Measurements from ENCODE around the gene TBC1D2. TPM values are rescaled to one million over a fixed set of nuclear protein-coding genes. Genes with fewer than 3 reads are reported as not detected.

Gene TBC1D2
- total RNA-seq, 2 experiments from 2014 or later = 3.1 to 5.5 TPM

GRCh38 chr9:98242426-98242825 is 13.0 kb downstream of the TBC1D2 start:
- Histone ChIP-seq H3K9me2 (ENCODE audit: insufficient read depth, low read length) (no peaks in the 10 kb centered on the region), H3K79me2 (ENCODE audit: insufficient read depth, low read depth, low read length) (no peaks in the 10 kb centered on the region), H4K20me1 (ENCODE audit: insufficient read depth, low read length) (no peaks in the 10 kb centered on the region), H3K36me3 (ENCODE audit: insufficient read depth, low read length) (no peaks in the 10 kb centered on the region), H2AFZ (ENCODE audit: low read length) (no peak overlapping the region), H3K4me2 (ENCODE audit: low read length) (no peak overlapping the region), H3K9me3 (ENCODE audit: low read length) (no peaks in the 10 kb centered on the region), H3K4me3 (ENCODE audit: low read depth, low read length, poor library complexity, severe bottlenecking) (no peak overlapping the region), H3K4me1 (ENCODE audit: insufficient read depth, low read length, poor library complexity, severe bottlenecking) (no peaks in the 10 kb centered on the region), H3K27ac (ENCODE audit: low read depth, low read length, poor library complexity, severe bottlenecking) (no peak overlapping the region)
- no peak for TF ChIP-seq EZH2phosphoT487 (IDR thresholded peaks at IDR 0.05; ENCODE audit: borderline replicate concordance, low read depth, low read length)
- TF ChIP-seq CTCF (conservative IDR thresholded peaks at IDR 0.05; ENCODE audit: low read length) = no peak
- no peak for DNase-seq (ENCODE audit: low spot score)
- POLR2A ChIA-PET = interaction anchor here (0.6 to 1.5 kb wide), 3 partner anchors 10 to 550 kb away, joined by 3 to 4 read pairs (median 3); no protein-coding TSS in a partner anchor
- intact Hi-C loops (cut with micrococcal nuclease; ENCODE audit: unreplicated experiment) = no loop called here
- BruUV-seq (replicated peaks) = no TSS peak
- CTCF ChIA-PET (ENCODE audit: unreplicated experiment) = interaction anchor here (0.8 kb wide), 1 partner anchor 10 kb away, joined by 4 read pairs; no protein-coding TSS in a partner anchor

GRCh38 chr9:98241357-98242300 is 13.8 kb downstream of the TBC1D2 start:
- Histone ChIP-seq H3K9me2 (ENCODE audit: insufficient read depth, low read length) (no peaks in the 10 kb centered on the region), H2AFZ (ENCODE audit: low read length) (no peak overlapping the region), H4K20me1 (ENCODE audit: insufficient read depth, low read length) (no peaks in the 10 kb centered on the region), H3K36me3 (ENCODE audit: insufficient read depth, low read length) (no peaks in the 10 kb centered on the region), H3K79me2 (ENCODE audit: insufficient read depth, low read depth, low read length) (no peaks in the 10 kb centered on the region), H3K4me3 (ENCODE audit: low read depth, low read length, poor library complexity, severe bottlenecking) (no peak overlapping the region), H3K4me1 (ENCODE audit: insufficient read depth, low read length, poor library complexity, severe bottlenecking) (no peaks in the 10 kb centered on the region), H3K4me2 (ENCODE audit: low read length) (no peak overlapping the region), H3K9me3 (ENCODE audit: low read length) (no peaks in the 10 kb centered on the region), H3K27ac (ENCODE audit: low read depth, low read length, poor library complexity, severe bottlenecking) (no peak overlapping the region)
- DNase-seq (ENCODE audit: low spot score) = no peak
- ChIA-PET POLR2A (interaction anchor here (0.6 to 1.3 kb wide), 5 partner anchors 11 to 549 kb away, joined by 3 read pairs; partner anchors contain the start of gene TBC1D2), CTCF (ENCODE audit: unreplicated experiment) (interaction anchor here (0.8 kb wide), 1 partner anchor 9 kb away, joined by 4 read pairs; no protein-coding TSS in a partner anchor)
- no TSS peak for BruUV-seq (replicated peaks)
- intact Hi-C loops (cut with micrococcal nuclease; ENCODE audit: unreplicated experiment) = no loop called here
- peak; percentile 63 for TF ChIP-seq CTCF (conservative IDR thresholded peaks at IDR 0.05; ENCODE audit: low read length)
- TF ChIP-seq EZH2phosphoT487 (IDR thresholded peaks at IDR 0.05; ENCODE audit: borderline replicate concordance, low read depth, low read length) = no peak
